ENCODE data around the gene TTC34. TPM values are rescaled to one million over a fixed set of nuclear protein-coding genes. Genes with fewer than 3 reads are reported as not detected.
"Not testable (repeated sequence)": the region's sequence is repeated elsewhere in the genome, so short reads cannot be mapped to it uniquely, and the experiment has no call there.

Gene TTC34
- total RNA-seq, 2 experiments from 2014 or later = 1.5 to 1.6 TPM

DNA sequence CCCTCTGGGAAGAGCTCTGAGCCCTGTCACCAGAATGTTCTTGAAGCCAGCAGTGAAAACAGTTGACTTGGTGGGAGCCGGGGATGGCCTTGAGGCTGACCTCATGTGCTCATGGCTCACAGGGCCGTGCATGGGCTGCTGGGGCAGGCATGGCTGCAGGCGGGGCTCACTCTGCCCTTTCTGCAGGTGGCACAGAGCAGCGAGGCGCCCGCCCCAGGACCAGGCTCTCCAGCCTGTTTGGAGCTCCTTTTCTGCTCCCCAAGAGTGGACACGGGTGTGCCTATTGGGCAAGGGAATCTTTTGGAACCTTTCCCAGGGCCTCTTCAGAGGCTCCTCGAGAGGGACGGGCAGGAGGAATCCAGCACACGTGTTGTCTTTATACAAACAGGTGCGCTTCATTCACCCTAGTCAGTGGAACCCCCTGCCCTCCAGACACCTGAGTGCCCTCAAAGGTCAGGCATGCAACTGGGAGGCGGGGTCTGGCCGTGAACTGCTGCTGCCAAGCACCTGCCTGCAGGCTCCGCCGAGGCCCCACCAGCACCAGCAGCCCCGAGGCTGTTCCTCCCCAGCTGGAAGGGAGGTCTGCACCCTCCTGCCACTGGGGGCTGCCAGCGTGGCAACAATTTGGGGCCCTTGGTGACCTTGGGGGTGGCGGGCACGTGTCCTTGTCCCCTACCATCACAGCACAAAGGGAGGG, 2.6 kb upstream of the TTC34 start:
- CTCF ChIA-PET = no interaction called here
- no peak for DNase-seq

DNA sequence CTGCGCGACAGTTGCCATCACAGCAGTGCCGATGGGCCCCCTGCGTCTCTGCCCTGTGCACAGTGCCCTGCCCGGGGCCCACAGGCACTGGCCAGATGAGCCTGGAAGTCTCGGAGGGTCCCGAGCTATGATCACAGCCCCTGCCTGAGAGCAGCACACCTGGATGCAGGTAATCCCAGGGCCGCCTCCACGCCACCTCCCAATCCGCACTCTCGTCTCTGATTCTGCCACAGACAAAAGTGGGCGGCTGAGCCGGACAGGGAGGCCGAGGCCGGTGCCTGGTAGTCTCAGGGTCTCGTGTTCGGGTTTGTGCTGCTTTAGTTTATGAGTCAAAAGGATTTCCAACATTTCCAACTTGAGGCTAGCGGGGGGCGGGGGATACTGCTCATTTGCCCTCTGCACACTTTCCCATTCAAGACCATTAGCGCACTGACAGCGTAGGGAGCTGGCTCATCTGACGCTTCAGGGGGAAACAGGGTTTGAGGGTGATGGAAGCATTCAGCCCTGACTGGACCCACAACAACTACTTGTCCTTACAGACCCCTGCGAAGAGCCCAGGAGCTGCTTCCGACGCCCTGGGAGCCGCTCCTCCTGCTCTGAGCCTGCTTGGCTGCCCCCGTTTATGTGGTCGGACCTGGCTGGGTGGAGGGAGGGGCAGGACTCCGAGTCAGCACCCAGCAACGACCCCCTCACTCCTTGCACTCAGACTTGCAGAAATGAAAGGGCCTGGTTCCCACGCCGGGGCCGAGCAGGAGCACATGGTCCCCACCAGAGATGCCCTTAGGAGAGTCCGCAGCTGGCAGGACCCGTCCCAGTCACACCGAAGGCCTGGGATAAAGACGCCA, 1.8 kb upstream of the TTC34 start:
- Mint-ChIP-seq H3K27me3 (no peaks in the 10 kb centered on the region), H3K27ac (no peak overlapping the region), H3K4me3 (no peak overlapping the region), H3K4me1 (peaks cover 3% of the 10 kb centered on the region), H3K36me3 (ENCODE audit: low read depth) (no peaks in the 10 kb centered on the region), H3K9me3 (no peaks in the 10 kb centered on the region)
- no peak for DNase-seq
- POLR2A ChIA-PET = no interaction called here
- CTCF ChIA-PET = no interaction called here

More for the DNA sequence above, 2.6 kb upstream of the TTC34 start:
- no peaks in the 10 kb centered on the region for H3K36me3 Mint-ChIP-seq (ENCODE audit: low read depth)
- POLR2A ChIA-PET = no interaction called here
- peaks cover 3% of the 10 kb centered on the region for H3K4me1 Mint-ChIP-seq
- H3K27me3 Mint-ChIP-seq = no peaks in the 10 kb centered on the region
- no peak overlapping the region for H3K27ac Mint-ChIP-seq
- no peak overlapping the region for H3K4me3 Mint-ChIP-seq
- H3K9me3 Mint-ChIP-seq = no peaks in the 10 kb centered on the region

DNA sequence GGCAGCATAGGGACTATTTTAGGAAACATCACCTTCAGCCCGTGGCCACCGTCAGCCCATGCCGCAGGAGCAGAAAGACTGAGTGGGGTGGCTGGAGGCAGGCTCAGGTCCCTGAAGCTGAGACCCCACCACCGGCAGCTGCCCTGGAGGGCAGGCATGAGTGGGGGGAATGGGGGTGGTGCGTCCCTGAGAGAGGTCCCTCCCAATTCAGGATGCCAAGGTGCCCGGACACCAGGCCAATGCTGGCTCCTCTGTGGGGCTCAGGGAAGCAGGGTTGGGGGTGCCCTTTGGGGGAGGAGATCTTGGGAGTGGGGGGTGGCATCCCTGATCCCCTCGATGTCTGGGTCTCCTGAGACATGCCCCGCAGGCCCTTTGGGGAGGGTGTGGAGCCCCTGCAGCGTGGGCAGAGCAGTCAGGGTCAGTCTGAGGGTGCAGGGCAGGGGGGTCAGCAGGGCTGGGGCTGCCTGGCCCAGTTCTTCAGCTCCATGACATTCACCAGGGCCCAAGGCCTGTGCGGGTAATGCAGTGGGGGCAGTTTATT, 998 bp upstream of the TTC34 start:
- no peaks in the 10 kb centered on the region for H3K9me3 Mint-ChIP-seq
- ChIA-PET CTCF (no interaction called here), POLR2A (no interaction called here)
- H3K36me3 Mint-ChIP-seq (ENCODE audit: low read depth) = no peaks in the 10 kb centered on the region
- no peaks in the 10 kb centered on the region for H3K27me3 Mint-ChIP-seq
- no peak for DNase-seq
- H3K27ac Mint-ChIP-seq = no peak overlapping the region
- no peak overlapping the region for H3K4me3 Mint-ChIP-seq
- peaks cover 3% of the 10 kb centered on the region for H3K4me1 Mint-ChIP-seq

DNA sequence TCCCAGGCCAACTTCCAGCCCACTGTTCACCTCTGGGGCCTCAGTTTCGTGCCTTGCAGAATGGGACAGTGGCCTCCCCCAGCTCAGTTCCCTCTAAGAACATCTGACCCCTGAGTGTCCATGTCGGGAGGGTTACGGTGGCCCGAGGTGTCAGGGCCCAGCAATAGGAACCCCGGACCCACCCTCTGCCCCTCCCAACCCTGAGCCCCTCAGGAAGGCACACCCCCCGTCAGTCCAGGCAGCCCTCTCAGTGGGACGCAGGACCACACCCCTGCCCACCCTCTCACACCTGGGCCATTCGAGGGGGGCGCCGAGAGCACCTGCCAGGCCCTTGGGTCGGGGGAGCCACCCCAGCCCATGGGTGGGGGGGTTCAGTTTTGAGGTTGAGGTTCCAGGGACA, 447 bp downstream of the TTC34 start:
- no peak for DNase-seq
- POLR2A ChIA-PET = no interaction called here

DNA sequence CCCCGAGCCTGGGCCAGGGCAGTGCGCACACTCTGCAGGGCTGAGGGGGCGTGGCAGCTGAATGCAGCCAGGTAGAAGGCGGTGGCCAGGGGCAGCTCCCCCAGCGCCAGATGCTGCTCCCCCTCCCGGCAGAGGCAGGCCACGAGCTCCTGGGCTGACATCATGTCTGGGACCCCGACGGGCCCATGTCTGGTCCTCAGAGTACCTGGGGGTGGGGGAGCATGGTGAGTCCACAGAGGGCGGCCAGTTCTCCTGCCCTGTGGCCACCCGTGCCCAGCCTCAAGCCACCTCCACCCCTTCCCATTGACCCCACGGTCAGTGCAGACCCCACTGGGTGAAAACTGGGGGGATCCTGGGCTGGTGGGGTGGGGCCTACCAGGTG, 838 bp downstream of the TTC34 start:
- H3K27me3 Mint-ChIP-seq = peaks cover 1% of the 10 kb centered on the region
- ChIA-PET CTCF (no interaction called here), POLR2A (no interaction called here)
- H3K27ac Mint-ChIP-seq = no peak overlapping the region
- peaks cover 3% of the 10 kb centered on the region for H3K4me1 Mint-ChIP-seq
- DNase-seq = no peak
- H3K9me3 Mint-ChIP-seq = peaks cover 1% of the 10 kb centered on the region
- no peaks in the 10 kb centered on the region for H3K36me3 Mint-ChIP-seq (ENCODE audit: low read depth)
- no peak overlapping the region for H3K4me3 Mint-ChIP-seq

More for the DNA sequence above, 447 bp downstream of the TTC34 start:
- Mint-ChIP-seq H3K27ac (no peak overlapping the region), H3K4me3 (no peak overlapping the region), H3K36me3 (ENCODE audit: low read depth) (no peaks in the 10 kb centered on the region), H3K4me1 (peaks cover 3% of the 10 kb centered on the region), H3K9me3 (no peaks in the 10 kb centered on the region), H3K27me3 (no peaks in the 10 kb centered on the region)
- CTCF ChIA-PET = no interaction called here

DNA sequence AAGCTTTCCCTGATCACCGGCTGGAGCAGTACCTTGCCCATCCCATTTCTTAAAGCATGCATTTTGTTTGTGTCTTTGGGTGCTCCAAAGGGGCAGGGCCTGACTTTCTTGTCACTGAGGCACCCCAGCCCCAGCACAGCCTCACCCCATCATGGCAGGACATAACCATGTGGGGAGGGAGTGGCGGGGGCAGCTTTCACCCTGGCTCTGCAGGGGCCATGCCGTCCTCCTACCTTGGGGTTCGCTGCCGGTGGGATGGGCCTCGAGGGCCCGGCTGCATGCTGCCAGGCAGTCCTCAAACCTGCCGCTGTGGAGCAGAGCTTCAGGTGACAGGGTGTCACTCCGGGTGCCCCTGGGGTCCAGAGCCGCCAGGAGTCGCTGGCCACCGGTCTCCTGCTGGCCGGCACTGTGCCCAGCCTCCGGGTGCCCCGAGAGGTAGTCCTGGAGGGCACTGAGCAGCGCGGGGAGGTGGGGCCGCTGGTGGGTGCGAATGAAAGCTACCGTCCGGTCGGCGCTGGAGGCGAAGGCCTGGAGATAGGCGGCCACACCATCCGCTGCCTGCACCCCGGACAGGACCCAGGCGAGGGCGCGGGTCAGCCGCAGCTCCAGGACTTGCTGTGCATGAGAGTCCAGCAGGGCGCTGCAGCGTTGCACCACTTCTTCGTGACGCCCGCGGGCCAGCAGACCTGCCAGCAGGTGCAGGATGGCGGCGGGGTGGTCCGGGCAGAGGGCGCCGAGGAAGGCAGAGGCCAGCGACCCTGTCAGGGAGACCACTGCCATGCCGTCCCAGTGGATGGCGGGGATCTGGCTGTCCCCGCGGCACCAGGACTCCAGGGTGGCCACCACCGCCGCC, 1.5 kb downstream of the TTC34 start:
- ChIA-PET CTCF (no interaction called here), POLR2A (interaction anchor here (0.8 kb wide), 1 partner anchor 606 kb away, joined by 3 read pairs; no protein-coding TSS in a partner anchor)
- no peak overlapping the region for H3K27ac Mint-ChIP-seq

DNA sequence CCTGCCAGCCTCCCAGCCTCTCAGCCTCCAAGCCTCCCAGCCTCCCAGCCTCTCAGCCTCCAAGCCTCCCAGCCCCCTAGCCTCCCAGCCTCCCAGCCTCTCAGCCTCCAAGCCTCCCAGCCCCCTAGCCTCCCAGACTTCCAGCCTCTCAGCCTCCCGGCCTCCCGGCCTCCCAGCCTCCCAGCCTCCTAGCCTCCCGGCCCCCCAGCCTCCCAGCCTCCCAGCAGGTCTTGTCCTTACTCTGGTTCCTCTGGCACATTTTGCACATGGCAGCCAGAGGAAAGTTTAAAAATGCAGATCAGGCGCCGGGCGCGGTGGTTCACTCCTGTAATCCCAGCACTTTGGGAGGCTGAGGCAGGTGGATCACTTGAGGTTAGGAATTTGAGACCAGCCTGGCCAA, 2.5 kb downstream of the TTC34 start:
- H3K4me1 Mint-ChIP-seq; H3K9me3 Mint-ChIP-seq; H3K36me3 Mint-ChIP-seq (ENCODE audit: low read depth); DNase-seq; H3K27ac Mint-ChIP-seq; CTCF ChIA-PET; H3K27me3 Mint-ChIP-seq; H3K4me3 Mint-ChIP-seq: not testable (repeated sequence)
- POLR2A ChIA-PET = interaction anchor here (0.8 kb wide), 1 partner anchor 605 kb away, joined by 3 read pairs; no protein-coding TSS in a partner anchor

More for the DNA sequence above, 1.5 kb downstream of the TTC34 start:
- Mint-ChIP-seq H3K4me1 (peaks cover 3% of the 10 kb centered on the region), H3K27me3 (peaks cover 2% of the 10 kb centered on the region), H3K36me3 (ENCODE audit: low read depth) (no peaks in the 10 kb centered on the region), H3K4me3 (no peak overlapping the region), H3K9me3 (peaks cover 2% of the 10 kb centered on the region)
- no peak for DNase-seq

DNA sequence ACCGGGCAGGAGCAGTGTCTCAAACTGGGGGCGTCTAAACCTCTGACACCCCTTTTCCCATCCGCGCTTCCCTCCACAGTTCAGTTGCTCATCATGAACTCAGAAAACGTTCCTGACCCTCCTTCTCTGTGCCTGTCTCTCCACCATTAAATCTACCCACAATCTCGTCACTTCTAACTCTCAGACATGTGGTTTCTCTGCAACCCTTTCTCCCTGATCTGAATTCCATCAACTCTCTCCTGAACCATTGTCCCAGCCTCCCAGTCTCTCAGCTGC, 3.8 kb downstream of the TTC34 start:
- H3K27me3 Mint-ChIP-seq = peaks cover 2% of the 10 kb centered on the region
- H3K4me3 Mint-ChIP-seq = no peak overlapping the region
- no peak overlapping the region for H3K27ac Mint-ChIP-seq
- no peaks in the 10 kb centered on the region for H3K36me3 Mint-ChIP-seq (ENCODE audit: low read depth)
- ChIA-PET CTCF (no interaction called here), POLR2A (no interaction called here)
- peaks cover 3% of the 10 kb centered on the region for H3K4me1 Mint-ChIP-seq
- H3K9me3 Mint-ChIP-seq = peaks cover 9% of the 10 kb centered on the region
- no peak for DNase-seq

DNA sequence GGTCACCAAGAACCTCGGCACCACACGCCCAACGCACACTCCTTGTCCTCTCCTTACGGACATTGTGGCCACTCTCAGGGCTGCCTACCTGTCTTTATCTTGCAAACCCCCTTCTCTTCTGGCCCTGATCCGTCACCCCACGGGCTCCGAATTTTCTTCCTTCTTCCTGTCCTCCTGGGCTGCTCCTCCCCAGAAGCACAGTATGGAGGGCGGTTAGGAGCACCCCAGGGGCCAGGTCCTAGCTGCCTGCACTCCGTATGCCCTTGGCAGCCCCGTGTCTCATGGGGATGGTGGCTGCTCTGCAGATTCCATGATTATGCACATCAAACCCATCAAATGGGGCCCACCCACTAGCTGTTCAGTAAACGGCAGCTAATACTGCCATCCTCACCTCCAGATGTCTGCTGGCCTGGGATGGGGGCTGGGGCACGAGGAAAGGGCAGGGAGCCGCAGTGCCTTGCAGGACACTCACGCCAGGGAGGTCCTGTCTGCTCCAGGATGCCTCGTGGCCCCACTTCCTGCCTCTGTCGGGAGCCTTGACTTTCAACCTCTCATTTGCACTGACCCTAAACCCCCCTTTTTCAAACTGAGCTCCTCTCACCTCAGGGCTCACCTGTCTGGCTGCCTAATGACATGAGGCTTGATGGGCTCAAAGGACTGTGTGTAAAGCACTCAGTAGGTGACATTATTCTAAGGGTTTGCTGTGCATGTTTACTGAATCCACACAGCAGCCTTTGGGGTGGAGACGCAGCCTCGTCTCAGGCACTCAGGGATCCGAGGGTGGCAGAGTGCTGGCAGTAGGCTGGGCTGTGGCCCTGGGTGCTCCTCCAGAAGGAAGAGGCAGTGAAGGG, 4.4 kb downstream of the TTC34 start:
- Mint-ChIP-seq H3K27me3 (peaks cover 5% of the 10 kb centered on the region), H3K27ac (no peak overlapping the region), H3K4me3 (no peak overlapping the region), H3K4me1 (peaks cover 3% of the 10 kb centered on the region), H3K36me3 (ENCODE audit: low read depth) (no peaks in the 10 kb centered on the region), H3K9me3 (peaks cover 12% of the 10 kb centered on the region)
- CTCF ChIA-PET = no interaction called here
- DNase-seq = no peak
- POLR2A ChIA-PET = no interaction called here

DNA sequence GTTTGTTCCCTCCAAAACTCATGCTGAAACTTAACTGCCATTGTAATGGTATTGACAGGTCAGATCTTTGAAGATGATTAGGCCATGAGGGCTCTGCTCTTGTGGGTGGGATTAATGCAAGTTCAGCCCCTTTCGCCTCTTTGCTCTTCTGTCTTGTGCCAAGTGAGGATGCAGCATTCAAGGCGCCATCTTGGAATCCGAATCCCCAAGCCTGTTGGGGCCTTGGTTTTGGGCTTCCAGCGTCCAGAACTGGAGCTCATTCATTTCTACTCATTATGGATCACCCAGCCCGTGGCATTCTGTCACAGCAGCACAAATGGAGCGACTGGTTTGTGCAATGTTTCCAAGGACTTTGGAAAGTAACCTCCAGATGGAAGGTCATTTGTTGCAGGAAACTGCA, 5.6 kb downstream of the TTC34 start:
- H3K27me3 Mint-ChIP-seq = peaks cover 7% of the 10 kb centered on the region
- H3K4me3 Mint-ChIP-seq = no peak overlapping the region
- peaks cover 12% of the 10 kb centered on the region for H3K9me3 Mint-ChIP-seq
- ChIA-PET POLR2A (no interaction called here), CTCF (interaction anchor here (0.6 kb wide), 1 partner anchor 9 kb away, joined by 3 read pairs; no protein-coding TSS in a partner anchor)
- DNase-seq = no peak
- no peaks in the 10 kb centered on the region for H3K36me3 Mint-ChIP-seq (ENCODE audit: low read depth)
- H3K27ac Mint-ChIP-seq = no peak overlapping the region
- no peaks in the 10 kb centered on the region for H3K4me1 Mint-ChIP-seq

DNA sequence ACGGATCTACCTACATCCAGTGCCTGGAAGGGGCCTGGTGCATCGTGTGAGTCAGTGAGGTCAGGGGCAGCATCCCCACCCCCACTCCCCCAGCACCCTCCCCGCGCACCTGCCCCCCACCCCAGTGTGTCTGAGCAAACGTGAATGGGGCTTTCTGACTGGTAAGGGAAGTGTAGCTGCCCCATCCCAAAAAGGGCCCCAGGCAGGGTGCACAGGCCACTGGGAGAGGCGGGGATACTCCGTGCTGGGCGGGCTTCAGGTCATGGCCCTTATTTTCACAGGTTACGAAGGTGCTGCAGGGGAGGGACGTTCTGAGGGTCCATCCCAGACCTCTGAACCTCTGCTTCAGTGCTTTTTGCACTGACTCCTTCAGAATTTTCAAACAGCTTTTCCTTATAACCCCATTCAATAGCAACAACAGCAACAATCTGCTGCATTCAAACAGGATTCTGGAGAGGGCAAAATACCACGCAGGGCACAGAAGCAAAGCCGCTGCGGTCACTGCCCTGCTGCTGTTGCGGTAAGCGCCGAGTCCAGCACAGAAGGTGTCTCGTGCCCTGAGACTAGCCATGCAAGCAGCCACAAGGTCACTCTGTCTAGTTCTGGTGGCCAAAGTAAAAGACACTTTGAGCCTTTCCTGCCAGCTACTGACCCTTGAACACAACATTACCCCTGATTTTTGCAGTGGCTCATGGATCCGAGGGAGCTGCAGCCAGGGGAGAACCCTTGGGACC, 10.3 kb downstream of the TTC34 start:
- Mint-ChIP-seq H3K9me3 (peaks cover 12% of the 10 kb centered on the region), H3K4me1 (peaks cover 5% of the 10 kb centered on the region), H3K27me3 (peaks cover 23% of the 10 kb centered on the region), H3K4me3 (no peak overlapping the region), H3K27ac (no peak overlapping the region), H3K36me3 (ENCODE audit: low read depth) (no peaks in the 10 kb centered on the region)
- ChIA-PET CTCF (no interaction called here), POLR2A (no interaction called here)
- no peak for DNase-seq

DNA sequence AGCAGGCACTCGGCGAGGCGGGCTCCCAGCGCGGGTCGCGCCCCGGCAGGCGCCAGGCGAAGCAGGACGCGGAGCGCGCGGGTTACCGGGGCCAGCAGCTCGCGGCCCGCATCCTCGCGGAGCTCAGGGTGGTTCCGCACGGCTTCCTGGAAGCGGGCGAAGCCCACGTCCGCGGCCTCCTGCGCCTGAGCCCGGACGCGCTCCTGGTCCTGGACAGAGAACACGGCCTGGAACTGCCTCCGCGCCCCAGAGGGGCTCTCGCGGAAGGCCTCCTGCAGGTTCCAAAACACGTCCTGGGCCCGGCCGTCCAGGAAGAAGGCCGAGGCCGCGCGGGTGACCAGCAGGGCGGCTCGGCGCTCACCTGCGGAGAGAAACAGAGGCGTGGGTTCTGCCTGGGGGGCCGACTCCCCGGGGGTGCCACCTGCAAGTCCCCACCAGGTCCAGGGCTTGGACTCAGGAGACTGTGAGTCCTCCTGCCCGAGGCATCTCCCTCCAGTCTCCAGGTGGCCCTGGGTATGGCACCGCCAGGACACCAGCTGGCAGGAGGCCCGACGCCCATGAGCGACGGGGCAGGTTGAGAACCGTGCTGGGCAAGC, 11.4 kb downstream of the TTC34 start:
- Mint-ChIP-seq H3K9me3 (peaks cover 10% of the 10 kb centered on the region), H3K36me3 (ENCODE audit: low read depth) (no peaks in the 10 kb centered on the region), H3K27ac (no peak overlapping the region), H3K27me3 (peaks cover 22% of the 10 kb centered on the region), H3K4me3 (no peak overlapping the region), H3K4me1 (peaks cover 5% of the 10 kb centered on the region)
- POLR2A ChIA-PET = no interaction called here
- CTCF ChIA-PET = no interaction called here
- no peak for DNase-seq

Data from activated CD4-positive, alpha-beta memory T cell treated with anti-CD3 and anti-CD28 coated beads, Interleukin-2, amount 10 ng/mL, durations not matched to agents 7 days and 5 days (primary cell).